GM12878 (cell line): ENCODE results near the gene HASPIN. TPM values are rescaled to one million over a fixed set of nuclear protein-coding genes. Genes with fewer than 3 reads are reported as not detected.

ENCODE experiments used
- ATF7 ChIP-seq: fragments of 450-650 bp; IDR thresholded peaks from 2 replicates; pipeline ENCODE4 v1.6.1; 2016; ENCODE audit warnings: low read depth, mild to moderate bottlenecking
- BCL3 ChIP-seq: IDR thresholded peaks from 2 replicates; pipeline ENCODE4 v1.6.1; 2011; ENCODE audit warnings: borderline replicate concordance, low read depth, mild to moderate bottlenecking, moderate library complexity, low read length; ENCODE audit not compliant: insufficient read depth, poor library complexity, severe bottlenecking
- BMI1 ChIP-seq: fragments of 450-650 bp; IDR thresholded peaks from 2 replicates; pipeline ENCODE4 v1.6.1; 2016; ENCODE audit warnings: mild to moderate bottlenecking, moderate library complexity, borderline replicate concordance
- BRCA1 ChIP-seq: IDR thresholded peaks from 2 replicates; pipeline ENCODE4 v1.6.1; 2011; ENCODE audit warnings: low read depth, low read length, improper control_type of control experiment
- CBX3 ChIP-seq: fragments of 200-600 bp; sonication (generic); IDR thresholded peaks from 2 replicates; pipeline ENCODE4 v1.6.1; 2016; ENCODE audit warnings: low read depth, borderline replicate concordance
- CREM ChIP-seq: IDR thresholded peaks from 2 replicates; pipeline ENCODE4 v1.6.1; 2014; ENCODE audit warnings: antibody characterized with exemption, low read depth
- ELK1 ChIP-seq: IDR thresholded peaks from 2 replicates; pipeline ENCODE4 v1.6.1; 2012; ENCODE audit warnings: low read depth, low read length, improper control_type of control experiment
- IKZF1 ChIP-seq: fragments of 450-650 bp; conservative IDR thresholded peaks from 2 replicates; pipeline ENCODE4 v1.6.1; 2017; ENCODE audit warnings: antibody characterized with exemption, mild to moderate bottlenecking
- JUNB ChIP-seq: IDR thresholded peaks from 2 replicates; pipeline ENCODE4 v1.6.1; 2016; ENCODE audit warnings: antibody characterized with exemption, mild to moderate bottlenecking
- JUND ChIP-seq: IDR thresholded peaks from 2 replicates; pipeline ENCODE4 v1.6.1; 2012; ENCODE audit warnings: low read depth, mild to moderate bottlenecking, low read length, improper control_type of control experiment, moderate library complexity
- MAX ChIP-seq: IDR thresholded peaks from 2 replicates; pipeline ENCODE4 v1.6.1; 2012; ENCODE audit warnings: low read depth, low read length, improper control_type of control experiment
- MEF2B ChIP-seq: fragments of 450-650 bp; IDR thresholded peaks from 2 replicates; pipeline ENCODE4 v1.6.1; 2018; ENCODE audit warnings: mild to moderate bottlenecking, moderate library complexity; ENCODE audit not compliant: partially characterized antibody, poor library complexity, severe bottlenecking
- PAX8 ChIP-seq: fragments of 450-650 bp; IDR thresholded peaks from 2 replicates; pipeline ENCODE4 v1.6.1; 2017; ENCODE audit warnings: mild to moderate bottlenecking, moderate library complexity
- PKNOX1 ChIP-seq: fragments of 450-650 bp; IDR thresholded peaks from 2 replicates; pipeline ENCODE4 v1.6.1; 2016; ENCODE audit warnings: mild to moderate bottlenecking
- RFX5 ChIP-seq: IDR thresholded peaks from 2 replicates; pipeline ENCODE4 v1.6.1; 2011; ENCODE audit warnings: low read depth, low read length, improper control_type of control experiment
- SKIL ChIP-seq: fragments of 450-650 bp; IDR thresholded peaks from 2 replicates; pipeline ENCODE4 v1.6.1; 2017; ENCODE audit warnings: mild to moderate bottlenecking, low read depth, inconsistent platforms; ENCODE audit not compliant: poor library complexity, severe bottlenecking
- SMARCA5 ChIP-seq: fragments of 450-650 bp; IDR thresholded peaks from 2 replicates; pipeline ENCODE4 v1.6.1; 2017; ENCODE audit warnings: mild to moderate bottlenecking
- STAT3 ChIP-seq: IDR thresholded peaks from 2 replicates; pipeline ENCODE4 v1.6.1; 2011; ENCODE audit warnings: low read depth, low read length, improper control_type of control experiment
- TCF3 ChIP-seq: IDR thresholded peaks from 2 replicates; pipeline ENCODE4 v1.6.1; 2012; ENCODE audit warnings: low read depth, mild to moderate bottlenecking, low read length, borderline replicate concordance; ENCODE audit not compliant: insufficient read depth
- USF2 ChIP-seq: IDR thresholded peaks from 2 replicates; pipeline ENCODE4 v1.6.1; 2011; ENCODE audit warnings: low read depth, low read length, improper control_type of control experiment, borderline replicate concordance
- YY1 ChIP-seq: IDR thresholded peaks from 2 replicates; pipeline ENCODE4 v1.6.1; 2011; ENCODE audit warnings: low read depth, mild to moderate bottlenecking, low read length
- ZNF207 ChIP-seq: fragments of 450-650 bp; IDR thresholded peaks from 2 replicates; pipeline ENCODE4 v1.6.1; 2014; ENCODE audit warnings: antibody characterized with exemption, mild to moderate bottlenecking, borderline replicate concordance
- ZSCAN29 ChIP-seq: fragments of 450-650 bp; IDR thresholded peaks from 2 replicates; pipeline ENCODE4 v1.6.1; 2017; ENCODE audit warnings: mild to moderate bottlenecking, moderate library complexity
- polyA plus RNA-seq, 11 experiments: library from polyadenylated mRNA; depleted of rRNA in 4 of 11; unstranded in 6 of 11; stranded (reverse) in 5 of 11; fragments of >200 nt; fragmentation: Nextera tagmentation in 4 of 11; fragmentation: Illumina TruSeq in 1 of 11; extraction: Ambion mirVana in 4 of 11; extraction: Trizol in 1 of 11; gene quantifications; 1 replicate in 1 of 11; 2 replicates in 10 of 11; pipeline versions ENCODE4 v1.2.1 to v1.2.3, GENCODE V29; 2011 to 2016; ENCODE audit warnings: inconsistent platforms in 2 of 11, missing spikeins in 2 of 11, low read depth in 1 of 11
- total RNA-seq, 4 experiments: library from RNA; depleted of rRNA in 3 of 4; stranded (reverse); fragments of >200 nt in 3 of 4; fragmentation: Illumina TruSeq in 1 of 4; extraction: Trizol in 1 of 4; gene quantifications; 2 replicates each; pipeline versions ENCODE4 v1.2.1 to v1.2.3, GENCODE V29; 2013 to 2021
- TF ChIP-seq, protein P1 (sequence below): IDR thresholded peaks from 2 replicates; pipeline ENCODE4 v1.6.1; 2012; ENCODE audit warnings: low read length, inconsistent platforms

HASPIN gene
- total and polyA plus RNA-seq, 10 of the 15 experiments (the other 5 are each of a cell fraction or from before 2014, with no cell fraction given): 0.80 to 18.0 (median 10.1) TPM

DNA sequence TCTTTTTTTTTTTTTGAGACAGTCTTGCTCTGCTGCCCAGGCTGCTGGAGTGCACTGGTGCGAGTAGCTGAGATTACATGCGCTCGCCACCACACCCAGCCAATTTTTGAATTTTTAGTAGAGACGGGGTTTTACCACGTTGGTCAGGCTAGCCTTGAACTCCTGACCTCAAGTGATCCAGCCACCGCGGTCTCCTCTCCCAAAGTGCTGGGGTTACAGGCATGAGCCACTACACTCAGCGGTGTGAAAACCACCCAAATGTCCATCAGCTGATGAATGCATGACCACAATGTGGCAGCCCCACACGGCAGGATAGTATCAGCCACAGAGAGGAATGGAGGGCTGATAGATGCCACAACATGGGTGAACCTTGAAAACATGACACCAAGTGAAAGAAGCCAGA, 29.9 kb upstream of the HASPIN start (continued):
- TF ChIP-seq SKIL (peak; percentile 98), BMI1 (0 out of 2 replicates have a peak, but pooled peaks have one; percentile 8), SMARCA5 (no peak), JUND (no peak), YY1 (peak; percentile 72; the same call in 1 of the 2 replicates), ZSCAN29 (no peak), USF2 (no peak), BRCA1 (no peak), RFX5 (no peak), BCL3 (peak; percentile 74), PKNOX1 (peak; percentile 70), ATF7 (peak; percentile 74), ELK1 (no peak), CBX3 (no peak), STAT3 (no peak), TCF3 (0 out of 2 replicates have a peak, but pooled peaks have one; percentile 32), CREM (peak; percentile 69; the same call in 1 of the 2 replicates), IKZF1 (peak; percentile 94), JUNB (no peak), ZNF207 (0 out of 2 replicates have a peak, but pooled peaks have one; percentile 39), PAX8 (no peak), MAX (no peak), MEF2B (peak; percentile 52)
- TF ChIP-seq, protein P1, sequence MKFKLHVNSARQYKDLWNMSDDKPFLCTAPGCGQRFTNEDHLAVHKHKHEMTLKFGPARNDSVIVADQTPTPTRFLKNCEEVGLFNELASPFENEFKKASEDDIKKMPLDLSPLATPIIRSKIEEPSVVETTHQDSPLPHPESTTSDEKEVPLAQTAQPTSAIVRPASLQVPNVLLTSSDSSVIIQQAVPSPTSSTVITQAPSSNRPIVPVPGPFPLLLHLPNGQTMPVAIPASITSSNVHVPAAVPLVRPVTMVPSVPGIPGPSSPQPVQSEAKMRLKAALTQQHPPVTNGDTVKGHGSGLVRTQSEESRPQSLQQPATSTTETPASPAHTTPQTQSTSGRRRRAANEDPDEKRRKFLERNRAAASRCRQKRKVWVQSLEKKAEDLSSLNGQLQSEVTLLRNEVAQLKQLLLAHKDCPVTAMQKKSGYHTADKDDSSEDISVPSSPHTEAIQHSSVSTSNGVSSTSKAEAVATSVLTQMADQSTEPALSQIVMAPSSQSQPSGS: peak; percentile 81; the same call in 1 of the 2 replicates
